ENCODE results near the gene ELN.

DNA sequence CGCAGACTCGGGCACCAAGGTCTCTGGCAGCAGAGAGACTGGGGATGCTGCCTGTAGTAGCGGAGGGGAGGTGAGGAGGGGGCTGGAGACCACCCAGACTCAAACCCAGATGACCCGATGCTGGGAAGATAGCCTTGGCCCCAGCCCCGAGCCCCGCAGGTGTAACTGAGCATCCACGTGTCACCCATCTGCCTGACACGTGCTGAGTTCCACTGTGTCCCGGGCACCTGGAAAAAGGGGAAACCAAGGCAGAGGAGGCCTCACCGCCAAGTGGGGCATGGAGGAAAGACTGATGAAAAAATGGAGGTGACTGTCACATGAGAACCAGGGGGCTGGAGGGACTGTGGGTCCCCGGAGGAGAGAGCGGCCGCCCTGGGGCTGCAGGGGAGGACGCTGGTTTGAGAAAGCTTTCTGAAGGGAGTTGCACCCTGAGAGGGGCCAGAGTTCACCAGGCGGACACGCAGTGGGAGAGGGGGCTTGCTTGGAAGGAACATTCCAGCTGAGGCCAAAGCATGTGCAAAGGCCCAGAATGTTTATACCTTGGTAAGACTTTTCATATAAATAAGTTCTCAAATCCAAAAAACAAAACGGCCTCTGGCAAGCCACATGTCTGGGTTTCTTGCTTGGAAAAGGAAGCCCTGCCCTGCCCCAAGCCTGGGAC lies 27.4 kb upstream of the ELN start:
- TF ChIP-seq, protein P1, sequence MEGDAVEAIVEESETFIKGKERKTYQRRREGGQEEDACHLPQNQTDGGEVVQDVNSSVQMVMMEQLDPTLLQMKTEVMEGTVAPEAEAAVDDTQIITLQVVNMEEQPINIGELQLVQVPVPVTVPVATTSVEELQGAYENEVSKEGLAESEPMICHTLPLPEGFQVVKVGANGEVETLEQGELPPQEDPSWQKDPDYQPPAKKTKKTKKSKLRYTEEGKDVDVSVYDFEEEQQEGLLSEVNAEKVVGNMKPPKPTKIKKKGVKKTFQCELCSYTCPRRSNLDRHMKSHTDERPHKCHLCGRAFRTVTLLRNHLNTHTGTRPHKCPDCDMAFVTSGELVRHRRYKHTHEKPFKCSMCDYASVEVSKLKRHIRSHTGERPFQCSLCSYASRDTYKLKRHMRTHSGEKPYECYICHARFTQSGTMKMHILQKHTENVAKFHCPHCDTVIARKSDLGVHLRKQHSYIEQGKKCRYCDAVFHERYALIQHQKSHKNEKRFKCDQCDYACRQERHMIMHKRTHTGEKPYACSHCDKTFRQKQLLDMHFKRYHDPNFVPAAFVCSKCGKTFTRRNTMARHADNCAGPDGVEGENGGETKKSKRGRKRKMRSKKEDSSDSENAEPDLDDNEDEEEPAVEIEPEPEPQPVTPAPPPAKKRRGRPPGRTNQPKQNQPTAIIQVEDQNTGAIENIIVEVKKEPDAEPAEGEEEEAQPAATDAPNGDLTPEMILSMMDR (IDR thresholded peaks at IDR 0.05): no peak
- TF ChIP-seq POLR2A (IDR thresholded peaks at IDR 0.05): no peak
